Hindlimb muscle (tissue), 1 donor: ENCODE data around the gene FADS6. TPM values are rescaled to one million over a fixed set of nuclear protein-coding genes. Genes with fewer than 3 reads are reported as not detected.
A peak's percentile ranks its signal among the peaks of the same experiment; 100 is the strongest.

Source experiments
- DNase-seq: peaks from one replicate; pipeline ENCODE4 v3.0.0-alpha.2; 2013
- polyA plus RNA-seq: library from polyadenylated mRNA; unstranded; fragments of 120-200 nt; gene quantifications from one replicate; pipeline ENCODE4 v1.2.1, GENCODE V29; 2013; ENCODE audit not compliant: insufficient read length

Gene FADS6
- polyA plus RNA-seq, 1 donor = not detected

- no peak for DNase-seq
Measured at GRCh38 chr17:74865504-74866197, 27.8 kb downstream of the FADS6 start.

GRCh38 chr17:74864866-74865395 is 28.5 kb downstream of the FADS6 start:
- peak; percentile 80 for DNase-seq

- DNase-seq = no peak
Measured at GRCh38 chr17:74864297-74864865, 29.1 kb downstream of the FADS6 start.

- no peak for DNase-seq
Measured at GRCh38 chr17:74863420-74864296, 29.8 kb downstream of the FADS6 start.

- DNase-seq = no peak
Measured at GRCh38 chr17:74862919-74863318, 30.5 kb downstream of the FADS6 start.

GRCh38 chr17:74862108-74862901 is 31.1 kb downstream of the FADS6 start:
- DNase-seq = peak; percentile 68

DNA sequence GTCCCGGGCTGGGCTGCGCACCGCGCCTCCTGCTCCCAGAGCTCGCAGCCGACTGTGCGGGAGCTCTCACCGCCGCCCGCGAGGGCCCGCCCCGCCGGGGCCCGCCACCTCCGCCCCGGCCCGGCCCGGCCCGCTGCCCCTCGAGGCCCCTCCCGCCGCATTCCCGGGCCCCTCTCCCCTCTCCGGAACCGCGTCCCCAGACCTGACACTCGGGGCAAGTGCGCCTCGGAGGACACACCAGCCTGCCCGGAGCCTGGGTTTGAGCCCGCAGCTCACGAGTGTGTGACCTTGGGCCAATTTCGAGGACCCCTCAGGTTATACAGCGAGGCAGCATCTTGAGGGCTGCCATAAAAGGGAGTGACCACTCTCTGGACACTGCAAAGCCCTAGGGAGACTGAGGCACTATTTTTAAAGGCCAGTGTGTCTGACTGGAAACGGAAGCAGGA is 31.7 kb downstream of the FADS6 start:
- no peak for DNase-seq

DNA sequence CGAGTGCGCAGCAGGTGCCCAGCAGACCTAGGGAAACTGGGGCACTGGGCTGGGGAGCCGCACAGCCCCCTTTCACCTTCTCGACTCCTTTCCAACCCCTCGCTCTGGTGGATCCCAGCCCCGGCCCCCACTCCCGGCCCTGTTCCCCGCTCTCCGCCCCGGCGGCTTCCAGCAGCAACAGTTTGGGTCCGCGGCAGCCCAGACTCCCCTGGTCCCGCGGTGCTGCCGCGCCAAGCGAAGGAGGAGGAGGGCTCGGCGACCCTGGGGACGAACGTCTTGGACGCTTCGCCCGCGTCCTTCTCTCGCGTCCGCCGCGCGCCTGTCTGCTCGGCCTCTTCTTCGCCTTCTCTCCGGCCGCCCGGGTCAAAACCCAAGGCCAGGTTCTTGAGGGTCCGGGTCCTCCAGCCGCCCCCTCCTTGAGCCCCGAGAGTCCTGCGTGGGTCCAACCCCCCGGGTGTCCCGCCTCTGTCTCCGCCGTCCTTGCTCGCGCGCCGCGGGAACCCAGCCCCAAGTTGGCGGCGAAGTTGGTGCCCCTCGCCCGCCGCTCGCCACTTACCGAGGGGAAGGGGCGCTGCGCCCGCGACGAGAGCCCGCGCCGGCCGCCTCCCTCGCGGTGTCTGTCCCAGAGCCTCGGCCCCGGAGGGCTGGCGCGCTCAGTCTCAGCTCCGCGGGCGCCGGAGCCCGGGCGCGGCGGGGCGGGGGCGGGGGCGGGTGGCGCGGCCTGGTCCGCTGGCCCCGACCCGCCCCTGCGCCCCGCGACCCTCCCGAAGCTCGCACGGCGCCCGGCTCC is 32.4 kb downstream of the FADS6 start:
- DNase-seq = no peak

- no peak for DNase-seq
Measured at GRCh38 chr17:74860229-74860871, 33.1 kb downstream of the FADS6 start.

DNA sequence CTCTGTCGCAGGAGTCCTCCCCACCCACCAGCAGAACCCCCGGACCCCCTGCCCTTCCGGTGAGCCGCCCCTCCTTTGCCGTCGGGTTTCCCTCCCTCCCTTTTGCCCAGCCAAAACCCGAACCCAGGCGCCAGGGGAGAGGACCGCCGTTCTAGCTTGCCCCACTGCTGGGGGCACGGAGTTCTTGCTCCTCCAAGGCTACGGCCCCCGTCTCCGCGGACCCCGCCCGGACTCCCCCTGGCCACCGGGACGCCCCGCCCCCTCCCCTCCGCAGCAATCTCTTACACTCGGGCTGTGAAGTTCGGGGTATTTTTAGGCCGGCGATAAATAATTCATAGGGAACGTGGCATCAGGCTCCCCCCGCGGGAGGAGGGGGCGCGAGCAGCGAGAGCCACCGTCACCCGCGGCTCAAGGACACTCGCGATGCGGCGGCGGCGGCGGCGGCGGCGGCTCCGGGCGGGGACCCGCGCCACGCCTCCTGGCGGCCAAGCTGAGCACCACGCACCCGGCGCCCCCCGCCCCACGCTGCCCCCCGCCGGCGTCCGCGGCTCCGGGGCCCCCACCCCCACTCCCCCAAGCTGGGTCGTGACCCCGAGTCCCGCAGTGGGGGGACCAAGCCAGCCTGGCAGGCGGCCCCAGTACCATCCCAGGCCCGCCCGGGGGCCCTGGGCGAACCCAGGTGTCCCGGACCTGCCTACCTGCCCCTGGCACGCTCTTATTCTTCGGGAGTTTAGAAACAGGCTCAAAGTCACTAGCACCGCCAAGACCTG is 33.8 kb downstream of the FADS6 start, which contains the start of gene GRIN2C:
GRIN2C (minus strand) TSS at position 427 of the 770 bp plus-strand sequence. CDS start 4,793 bp downstream, outside the sequence.
- no peak for DNase-seq

DNA sequence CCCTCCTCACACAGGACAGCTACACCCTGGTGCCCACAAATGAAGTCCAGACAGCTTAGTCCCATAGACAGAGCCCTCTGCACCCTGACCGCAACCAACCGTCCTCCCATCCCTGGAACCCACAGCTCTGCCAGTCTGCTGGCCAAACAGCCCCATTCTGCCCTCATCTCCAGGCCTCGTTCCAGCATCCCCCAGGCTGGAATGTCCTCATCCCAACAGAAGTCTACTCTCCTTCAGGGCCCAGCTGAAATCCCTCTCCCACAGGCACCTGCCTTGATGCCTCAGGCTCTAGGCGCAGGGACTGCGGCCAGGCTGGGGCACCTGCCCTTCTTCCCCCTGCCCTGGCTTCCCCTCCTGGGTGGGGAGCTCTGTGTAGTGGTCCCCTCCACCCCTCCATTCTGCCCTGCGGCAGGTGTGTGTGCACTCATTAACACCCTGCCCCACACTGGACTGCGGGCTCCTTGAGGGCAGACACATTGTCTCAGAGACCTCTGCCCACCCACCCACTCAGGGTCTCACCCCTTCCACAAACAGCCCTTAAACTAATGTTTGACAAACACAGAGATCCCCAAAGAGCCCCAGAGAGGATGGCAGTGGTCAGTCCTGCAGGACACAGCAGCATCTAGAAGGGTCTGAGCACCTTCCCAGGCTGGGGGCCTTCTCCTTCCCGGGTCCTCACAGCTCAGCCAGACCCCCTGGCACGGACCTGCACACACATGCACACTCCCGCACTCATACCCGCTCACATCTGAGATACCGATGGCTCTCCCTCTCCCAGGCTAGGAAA is 34.6 kb downstream of the FADS6 start:
- DNase-seq = no peak

GRCh38 chr17:74857191-74857590 is 36.2 kb downstream of the FADS6 start:
- DNase-seq = no peak

- DNase-seq = no peak
Measured at GRCh38 chr17:74856112-74856511, 37.3 kb downstream of the FADS6 start.

DNA sequence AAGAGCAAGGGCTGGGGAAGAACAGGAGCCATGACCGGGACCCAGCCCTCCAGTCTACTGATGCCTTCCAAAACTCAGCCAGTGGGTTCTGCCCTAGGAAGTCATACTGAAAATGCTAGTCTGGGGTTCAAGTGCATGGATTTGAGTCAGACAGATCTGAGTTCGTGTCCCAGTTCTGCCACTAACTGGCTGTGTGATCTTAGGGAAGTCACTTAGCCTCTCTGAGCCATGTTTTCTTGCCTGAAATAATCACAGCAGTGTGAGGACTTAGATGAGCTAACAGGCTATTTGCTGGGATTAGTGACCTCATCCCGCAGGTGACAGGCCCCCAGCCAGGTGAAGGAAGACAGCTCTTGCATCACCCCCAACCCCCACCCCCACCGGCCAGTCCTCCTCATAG is 38.1 kb downstream of the FADS6 start:
- no peak for DNase-seq

GRCh38 chr17:74854792-74855191 is 38.6 kb downstream of the FADS6 start:
- DNase-seq = no peak

DNA sequence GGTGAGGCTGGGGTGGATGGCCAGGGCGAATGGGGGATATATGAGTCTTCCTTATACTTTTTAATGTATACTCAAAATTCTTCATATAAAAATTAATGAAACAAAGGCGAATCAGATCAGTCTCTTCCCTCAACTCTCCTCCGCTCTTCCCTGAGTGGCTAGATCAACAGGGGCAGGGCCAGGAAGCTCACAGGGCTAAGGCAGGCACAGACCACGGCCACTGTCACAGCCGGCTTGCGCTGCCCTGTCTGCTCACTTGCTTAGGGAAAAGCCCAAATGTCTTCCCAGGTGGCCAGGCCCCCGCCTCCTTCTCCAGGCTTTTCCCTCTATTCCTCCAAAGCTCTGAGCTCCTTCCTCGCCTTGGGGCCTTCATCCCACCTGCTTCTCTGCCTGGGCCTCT is 39.8 kb downstream of the FADS6 start:
- DNase-seq = no peak

GRCh38 chr17:74853048-74853397 is 40.4 kb downstream of the FADS6 start:
- DNase-seq = no peak

GRCh38 chr17:74852237-74853047 is 41.0 kb downstream of the FADS6 start:
- DNase-seq = no peak
